ENCODE results near the gene S100A2. TPM values are rescaled to one million over a fixed set of nuclear protein-coding genes. Genes with fewer than 3 reads are reported as not detected.

S100A2 gene
- total RNA-seq, 1 donor from 2014 or later, result 24.8 TPM

DNA sequence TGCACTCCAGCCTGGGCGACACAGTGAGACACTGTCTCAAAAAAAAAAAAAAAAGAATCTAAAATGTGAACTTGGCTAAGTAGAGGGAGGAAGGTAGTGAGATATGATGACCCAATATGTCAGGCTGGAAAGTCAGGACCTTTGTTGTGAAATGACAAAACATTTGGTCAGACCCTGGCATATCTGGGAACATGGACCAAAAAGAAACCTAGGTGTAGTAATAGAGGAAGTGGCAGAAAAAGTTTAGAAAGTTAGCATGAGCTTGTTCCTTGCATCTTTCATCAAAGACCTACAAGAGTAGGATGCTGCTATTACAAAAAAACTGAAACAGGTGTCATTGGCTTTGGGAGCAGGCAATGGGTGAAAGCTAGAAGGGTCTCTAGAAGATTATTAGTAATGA lies 9.3 kb downstream of the S100A2 start:
- H3K4me3 ChIP-seq (ENCODE audit: low read depth, low read length), result no peak overlapping the region
- no peak for DNase-seq (ENCODE audit: low read depth)
- TF ChIP-seq, protein P1, sequence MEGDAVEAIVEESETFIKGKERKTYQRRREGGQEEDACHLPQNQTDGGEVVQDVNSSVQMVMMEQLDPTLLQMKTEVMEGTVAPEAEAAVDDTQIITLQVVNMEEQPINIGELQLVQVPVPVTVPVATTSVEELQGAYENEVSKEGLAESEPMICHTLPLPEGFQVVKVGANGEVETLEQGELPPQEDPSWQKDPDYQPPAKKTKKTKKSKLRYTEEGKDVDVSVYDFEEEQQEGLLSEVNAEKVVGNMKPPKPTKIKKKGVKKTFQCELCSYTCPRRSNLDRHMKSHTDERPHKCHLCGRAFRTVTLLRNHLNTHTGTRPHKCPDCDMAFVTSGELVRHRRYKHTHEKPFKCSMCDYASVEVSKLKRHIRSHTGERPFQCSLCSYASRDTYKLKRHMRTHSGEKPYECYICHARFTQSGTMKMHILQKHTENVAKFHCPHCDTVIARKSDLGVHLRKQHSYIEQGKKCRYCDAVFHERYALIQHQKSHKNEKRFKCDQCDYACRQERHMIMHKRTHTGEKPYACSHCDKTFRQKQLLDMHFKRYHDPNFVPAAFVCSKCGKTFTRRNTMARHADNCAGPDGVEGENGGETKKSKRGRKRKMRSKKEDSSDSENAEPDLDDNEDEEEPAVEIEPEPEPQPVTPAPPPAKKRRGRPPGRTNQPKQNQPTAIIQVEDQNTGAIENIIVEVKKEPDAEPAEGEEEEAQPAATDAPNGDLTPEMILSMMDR (conservative IDR thresholded peaks at IDR 0.05; ENCODE audit: low read depth, low read length), result no peak

- no peak for DNase-seq (ENCODE audit: low read depth)
- TF ChIP-seq, protein P1 (conservative IDR thresholded peaks at IDR 0.05; ENCODE audit: low read depth, low read length), result no peak
Measured at GRCh38 chr1:153553830-153554541, 11.7 kb downstream of the S100A2 start.

GRCh38 chr1:153553096-153553495 lies 12.5 kb downstream of the S100A2 start:
- no peak for DNase-seq (ENCODE audit: low read depth)
- no peak overlapping the region for H3K4me3 ChIP-seq (ENCODE audit: low read depth, low read length)
- TF ChIP-seq, protein P1 (conservative IDR thresholded peaks at IDR 0.05; ENCODE audit: low read depth, low read length), result no peak

More at GRCh38 chr1:153553830-153554541, 11.7 kb downstream of the S100A2 start:
- no peak overlapping the region for H3K4me3 ChIP-seq (ENCODE audit: low read depth, low read length)

DNA sequence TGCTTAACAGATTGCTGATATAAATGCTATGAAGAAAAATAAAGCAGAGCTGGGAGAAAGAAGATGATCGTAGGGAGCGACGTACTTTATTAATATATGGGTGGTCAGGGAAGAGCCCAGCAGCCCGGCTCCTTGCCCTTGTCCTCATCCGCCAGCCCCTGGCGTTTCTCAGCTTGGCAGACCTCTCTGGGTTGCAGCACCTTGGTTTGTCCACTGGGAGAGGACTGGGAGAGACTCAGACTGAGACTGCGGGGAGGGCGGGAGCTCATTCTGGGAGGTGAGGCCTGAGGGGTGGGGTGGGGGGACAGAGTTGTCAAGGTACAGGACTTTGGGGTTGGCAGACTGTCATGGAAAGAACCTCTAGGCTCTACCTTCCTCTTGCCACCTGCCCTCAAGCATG lies 13.3 kb downstream of the S100A2 start:
- H3K4me3 ChIP-seq (ENCODE audit: low read depth, low read length), result no peak overlapping the region
- DNase-seq (ENCODE audit: low read depth), result no peak

GRCh38 chr1:153550827-153551500 lies 14.7 kb downstream of the S100A2 start:
- no peak overlapping the region for H3K4me3 ChIP-seq (ENCODE audit: low read depth, low read length)
- TF ChIP-seq, protein P1 (conservative IDR thresholded peaks at IDR 0.05; ENCODE audit: low read depth, low read length), result no peak
- no peak for DNase-seq (ENCODE audit: low read depth)

More for the DNA sequence above, 13.3 kb downstream of the S100A2 start:
- TF ChIP-seq, protein P1 (conservative IDR thresholded peaks at IDR 0.05; ENCODE audit: low read depth, low read length), result no peak

GRCh38 chr1:153550398-153550758 lies 15.3 kb downstream of the S100A2 start:
- no peak for DNase-seq (ENCODE audit: low read depth)
- no peak overlapping the region for H3K4me3 ChIP-seq (ENCODE audit: low read depth, low read length)
- TF ChIP-seq, protein P1 (conservative IDR thresholded peaks at IDR 0.05; ENCODE audit: low read depth, low read length), result no peak
